ENCODE data around the gene CNTNAP2.

DNA sequence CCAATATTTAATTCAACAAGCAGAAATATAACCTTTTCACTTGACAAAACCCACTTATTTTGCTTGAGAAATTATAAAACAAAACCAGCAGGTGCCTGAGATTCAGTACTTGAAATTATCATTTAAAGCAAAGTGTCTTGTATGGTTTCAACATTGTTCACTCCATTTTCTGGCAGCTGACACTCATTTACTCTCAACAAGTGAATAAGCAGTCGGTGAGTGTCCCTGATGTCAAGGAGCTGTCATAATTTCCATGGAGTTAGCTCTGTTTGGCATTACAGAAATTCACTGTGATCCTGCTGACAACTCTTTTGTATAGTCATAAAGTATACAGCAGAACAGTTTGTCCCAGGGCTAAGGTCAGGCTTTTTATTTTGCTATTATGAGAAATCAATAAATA is 490.0 kb downstream of the CNTNAP2 start:
- TF ChIP-seq, protein P1, sequence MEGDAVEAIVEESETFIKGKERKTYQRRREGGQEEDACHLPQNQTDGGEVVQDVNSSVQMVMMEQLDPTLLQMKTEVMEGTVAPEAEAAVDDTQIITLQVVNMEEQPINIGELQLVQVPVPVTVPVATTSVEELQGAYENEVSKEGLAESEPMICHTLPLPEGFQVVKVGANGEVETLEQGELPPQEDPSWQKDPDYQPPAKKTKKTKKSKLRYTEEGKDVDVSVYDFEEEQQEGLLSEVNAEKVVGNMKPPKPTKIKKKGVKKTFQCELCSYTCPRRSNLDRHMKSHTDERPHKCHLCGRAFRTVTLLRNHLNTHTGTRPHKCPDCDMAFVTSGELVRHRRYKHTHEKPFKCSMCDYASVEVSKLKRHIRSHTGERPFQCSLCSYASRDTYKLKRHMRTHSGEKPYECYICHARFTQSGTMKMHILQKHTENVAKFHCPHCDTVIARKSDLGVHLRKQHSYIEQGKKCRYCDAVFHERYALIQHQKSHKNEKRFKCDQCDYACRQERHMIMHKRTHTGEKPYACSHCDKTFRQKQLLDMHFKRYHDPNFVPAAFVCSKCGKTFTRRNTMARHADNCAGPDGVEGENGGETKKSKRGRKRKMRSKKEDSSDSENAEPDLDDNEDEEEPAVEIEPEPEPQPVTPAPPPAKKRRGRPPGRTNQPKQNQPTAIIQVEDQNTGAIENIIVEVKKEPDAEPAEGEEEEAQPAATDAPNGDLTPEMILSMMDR (IDR thresholded peaks at IDR 0.05; ENCODE audit: insufficient read depth, low read length, poor library complexity, severe bottlenecking) = no peak
- TF ChIP-seq EZH2phosphoT487 (conservative IDR thresholded peaks at IDR 0.05; ENCODE audit: low read length) = no peak
